GM18508 (cell line): Measurements from ENCODE around the gene PLTP.
"Not testable (repeated sequence)": the region's sequence is repeated elsewhere in the genome, so short reads cannot be mapped to it uniquely, and the experiment has no call there.

Experiments used
- ATAC-seq: cut with Tn5 transposase; IDR thresholded peaks from one replicate; pipeline ENCODE4 v1.9.1; 2021; ENCODE audit warnings: moderate number of reproducible peaks; ENCODE audit not compliant: insufficient read depth, unreplicated experiment

Gene PLTP

GRCh38 chr20:45901332-45901731, 10.6 kb downstream of the PLTP start:
- ATAC-seq: not testable (repeated sequence)

GRCh38 chr20:45899046-45899835, 12.7 kb downstream of the PLTP start:
- ATAC-seq: no peak

GRCh38 chr20:45898285-45898684, 13.7 kb downstream of the PLTP start:
- no peak for ATAC-seq

GRCh38 chr20:45897692-45898091, 14.3 kb downstream of the PLTP start:
- ATAC-seq: no peak

- ATAC-seq: no peak
Measured at GRCh38 chr20:45897289-45897688, 14.7 kb downstream of the PLTP start.

GRCh38 chr20:45896641-45897161, 15.3 kb downstream of the PLTP start:
- ATAC-seq: no peak

- ATAC-seq: no peak
Measured at GRCh38 chr20:45894797-45895196, 17.2 kb downstream of the PLTP start.

- ATAC-seq: no peak
Measured at GRCh38 chr20:45893831-45894230, 18.1 kb downstream of the PLTP start.

GRCh38 chr20:45892828-45893500, 19.0 kb downstream of the PLTP start:
- no peak for ATAC-seq

GRCh38 chr20:45892049-45892825, 19.7 kb downstream of the PLTP start:
- no peak for ATAC-seq

- peak; percentile 38 for ATAC-seq
Measured at GRCh38 chr20:45890985-45891983, 20.7 kb downstream of the PLTP start, which contains the start of the genes CTSA and NEURL2. Gene CTSA (plus strand): TSS chr20:45891335. CDS start chr20:45891569, 234 bp downstream. Gene NEURL2 (minus strand): TSS chr20:45891208. CDS start chr20:45890991, 217 bp downstream.

- no peak for ATAC-seq
Measured at GRCh38 chr20:45890077-45890984, 21.6 kb downstream of the PLTP start.

- no peak for ATAC-seq
Measured at GRCh38 chr20:45888681-45889080, 23.3 kb downstream of the PLTP start.

- no peak for ATAC-seq
Measured at GRCh38 chr20:45887346-45887715, 24.6 kb downstream of the PLTP start, which contains the start of gene SPATA25. Gene SPATA25 (minus strand): TSS chr20:45887622. CDS start chr20:45887590, 32 bp downstream.

- no peak for ATAC-seq
Measured at GRCh38 chr20:45886590-45887345, 25.2 kb downstream of the PLTP start.

- no peak for ATAC-seq
Measured at GRCh38 chr20:45883100-45883469, 28.9 kb downstream of the PLTP start.

GRCh38 chr20:45882469-45883099, 29.4 kb downstream of the PLTP start:
- ATAC-seq: no peak
